ENCODE data around the gene GRID2IP. TPM values are rescaled to one million over a fixed set of nuclear protein-coding genes. Genes with fewer than 3 reads are reported as not detected.
A peak's percentile ranks its signal among the peaks of the same experiment; 100 is the strongest.
"Not testable (repeated sequence)": the region's sequence is repeated elsewhere in the genome, so short reads cannot be mapped to it uniquely, and the experiment has no call there.

The GRID2IP gene
- not detected in 2 replicates for total RNA-seq (2014; rRNA removed; shearing (Covaris generic))
- not detected in 2 replicates for polyA plus RNA-seq (2014; cell fraction: nucleus; rRNA removed)

- no peak for DNase-seq (ENCODE audit: extremely low read depth, low read depth)
Observed at GRCh38 chr7:6551016-6551511, at the start of gene GRID2IP. TSS of gene GRID2IP (minus strand) at chr7:6551461. CDS start at chr7:6551436, 25 bp downstream.

- DNase-seq (ENCODE audit: extremely low read depth, low read depth) = no peak
Observed at GRCh38 chr7:6600093-6600492, 48.8 kb upstream of the GRID2IP start.

- DNase-seq (ENCODE audit: extremely low read depth, low read depth) = no peak
Observed at GRCh38 chr7:6590645-6591110, 39.4 kb upstream of the GRID2IP start.

- peak; percentile 72 for DNase-seq (ENCODE audit: extremely low read depth, low read depth)
Observed at GRCh38 chr7:6589829-6590644, 38.8 kb upstream of the GRID2IP start, which contains the start of gene INTS15. TSS of gene INTS15 (plus strand) at chr7:6590021. CDS start at chr7:6590284, 263 bp downstream.

GRCh38 chr7:6589151-6589828 lies 38.0 kb upstream of the GRID2IP start:
- DNase-seq (ENCODE audit: extremely low read depth, low read depth) = no peak

GRCh38 chr7:6588566-6588965 lies 37.3 kb upstream of the GRID2IP start:
- DNase-seq (ENCODE audit: extremely low read depth, low read depth) = no peak

GRCh38 chr7:6585746-6586432 lies 34.6 kb upstream of the GRID2IP start:
- DNase-seq (ENCODE audit: extremely low read depth, low read depth) = not testable (repeated sequence)

- no peak for DNase-seq (ENCODE audit: extremely low read depth, low read depth)
Observed at GRCh38 chr7:6579446-6579845, 28.2 kb upstream of the GRID2IP start.

GRCh38 chr7:6578114-6579084 lies 27.1 kb upstream of the GRID2IP start:
- peak; percentile 41 for DNase-seq (ENCODE audit: extremely low read depth, low read depth)

- DNase-seq (ENCODE audit: extremely low read depth, low read depth) = peak; percentile 82
Observed at GRCh38 chr7:6577369-6578113, 26.3 kb upstream of the GRID2IP start, which contains the start of gene ZDHHC4. TSS of gene ZDHHC4 (plus strand) at chr7:6577454. CDS start at chr7:6580562, 3,108 bp downstream.

- DNase-seq (ENCODE audit: extremely low read depth, low read depth) = not testable (repeated sequence)
Observed at GRCh38 chr7:6576867-6577368, 25.7 kb upstream of the GRID2IP start.

GRCh38 chr7:6576024-6576866 lies 25.0 kb upstream of the GRID2IP start:
- DNase-seq (ENCODE audit: extremely low read depth, low read depth) = no peak

GRCh38 chr7:6575281-6576023 lies 24.2 kb upstream of the GRID2IP start:
- no peak for DNase-seq (ENCODE audit: extremely low read depth, low read depth)

- DNase-seq (ENCODE audit: extremely low read depth, low read depth) = no peak
Observed at GRCh38 chr7:6571160-6571779, 20.0 kb upstream of the GRID2IP start.

- no peak for DNase-seq (ENCODE audit: extremely low read depth, low read depth)
Observed at GRCh38 chr7:6567886-6568285, 16.6 kb upstream of the GRID2IP start.

- DNase-seq (ENCODE audit: extremely low read depth, low read depth) = no peak
Observed at GRCh38 chr7:6565655-6566054, 14.4 kb upstream of the GRID2IP start.

All from NCI-H460 (cell line).